ENCODE results near the gene PPP1R13B.

The PPP1R13B gene

GRCh38 chr14:103753774-103754173, 93.6 kb downstream of the PPP1R13B start:
- no peak for TF ChIP-seq TAF1 (IDR thresholded peaks at IDR 0.05; ENCODE audit: borderline replicate concordance, insufficient read depth, low read length)
- no peak for TF ChIP-seq FOXP2 (optimal IDR thresholded peaks at IDR 0.05; ENCODE audit: borderline replicate concordance, extremely low read depth, extremely low read length, insufficient read depth)
- no peak for TF ChIP-seq REST (IDR thresholded peaks at IDR 0.05; ENCODE audit: insufficient read depth in 1 of 2, low read depth in 2 of 2, low read length in 2 of 2)

- no peak for TF ChIP-seq TAF1 (IDR thresholded peaks at IDR 0.05; ENCODE audit: borderline replicate concordance, insufficient read depth, low read length)
- TF ChIP-seq FOXP2 (optimal IDR thresholded peaks at IDR 0.05; ENCODE audit: borderline replicate concordance, extremely low read depth, extremely low read length, insufficient read depth) = no peak
- TF ChIP-seq POLR2AphosphoS5 (IDR thresholded peaks at IDR 0.05; ENCODE audit: low read depth, low read length) = no peak
- no peak for TF ChIP-seq SIN3A (IDR thresholded peaks at IDR 0.05; ENCODE audit: borderline replicate concordance, insufficient read depth, low read length)
- no peak for TF ChIP-seq REST (IDR thresholded peaks at IDR 0.05; ENCODE audit: insufficient read depth in 1 of 2, low read depth in 2 of 2, low read length in 2 of 2)
Measured at GRCh38 chr14:103749860-103750259, 97.5 kb downstream of the PPP1R13B start.

- TF ChIP-seq FOXP2 (optimal IDR thresholded peaks at IDR 0.05; ENCODE audit: borderline replicate concordance, extremely low read depth, extremely low read length, insufficient read depth) = no peak
- no peak for TF ChIP-seq REST (IDR thresholded peaks at IDR 0.05; ENCODE audit: insufficient read depth in 1 of 2, low read depth in 2 of 2, low read length in 2 of 2)
- TF ChIP-seq POLR2AphosphoS5 (IDR thresholded peaks at IDR 0.05; ENCODE audit: low read depth, low read length) = no peak
- no peak for TF ChIP-seq TAF1 (IDR thresholded peaks at IDR 0.05; ENCODE audit: borderline replicate concordance, insufficient read depth, low read length)
- no peak for TF ChIP-seq SIN3A (IDR thresholded peaks at IDR 0.05; ENCODE audit: borderline replicate concordance, insufficient read depth, low read length)
Measured at GRCh38 chr14:103749452-103749851, 97.9 kb downstream of the PPP1R13B start.

- TF ChIP-seq REST (IDR thresholded peaks at IDR 0.05; ENCODE audit: insufficient read depth in 1 of 2, low read depth in 2 of 2, low read length in 2 of 2) (no peak), FOXP2 (optimal IDR thresholded peaks at IDR 0.05; ENCODE audit: borderline replicate concordance, extremely low read depth, extremely low read length, insufficient read depth) (no peak), SIN3A (IDR thresholded peaks at IDR 0.05; ENCODE audit: borderline replicate concordance, insufficient read depth, low read length) (no peak), POLR2AphosphoS5 (IDR thresholded peaks at IDR 0.05; ENCODE audit: low read depth, low read length) (no peak), TAF1 (IDR thresholded peaks at IDR 0.05; ENCODE audit: borderline replicate concordance, insufficient read depth, low read length) (no peak)
Measured at GRCh38 chr14:103748534-103748857, 98.9 kb downstream of the PPP1R13B start.

- TF ChIP-seq REST (IDR thresholded peaks at IDR 0.05; ENCODE audit: insufficient read depth in 1 of 2, low read depth in 2 of 2, low read length in 2 of 2) (no peak), POLR2AphosphoS5 (IDR thresholded peaks at IDR 0.05; ENCODE audit: low read depth, low read length) (no peak), TAF1 (IDR thresholded peaks at IDR 0.05; ENCODE audit: borderline replicate concordance, insufficient read depth, low read length) (no peak), FOXP2 (optimal IDR thresholded peaks at IDR 0.05; ENCODE audit: borderline replicate concordance, extremely low read depth, extremely low read length, insufficient read depth) (no peak), SIN3A (IDR thresholded peaks at IDR 0.05; ENCODE audit: borderline replicate concordance, insufficient read depth, low read length) (no peak)
Measured at GRCh38 chr14:103746701-103747100, 100.7 kb downstream of the PPP1R13B start.
